Upper lobe of left lung (tissue), 6 donors: Measurements from ENCODE around the gene GGT5. TPM values are rescaled to one million over a fixed set of nuclear protein-coding genes. Genes with fewer than 3 reads are reported as not detected.
"Not testable (repeated sequence)": the region's sequence is repeated elsewhere in the genome, so short reads cannot be mapped to it uniquely, and the experiment has no call there.

Experiments used
- ATAC-seq, 2 donors: fragments of 200-7000 bp; cut with Tn5 transposase; one replicate each; pipeline ENCODE4 v1.9.1; 2022; ENCODE audit warnings: mild to moderate bottlenecking in 2 of 2, moderate library complexity in 2 of 2; ENCODE audit not compliant: low FRiP score in 2 of 2
- DNase-seq, 2 donors: peaks; one replicate each; pipeline ENCODE4 v3.0.0-alpha.2; 2019 to 2020
- H3K27ac ChIP-seq, 4 donors: fragments of 200-600 bp; sonication (generic); one replicate each; pipeline ENCODE4 v1.5.1; 2016 to 2019
- H3K27me3 ChIP-seq, 4 donors: fragments of 200-600 bp; sonication (generic); one replicate each; pipeline ENCODE4 v1.5.1; 2017 to 2019
- H3K36me3 ChIP-seq, 4 donors: fragments of 200-600 bp; sonication (generic); one replicate each; pipeline ENCODE4 v1.5.1; 2016 to 2019
- H3K4me1 ChIP-seq, 4 donors: fragments of 200-600 bp; sonication (generic); one replicate each; pipeline ENCODE4 v1.5.1; 2018 to 2019
- H3K4me3 ChIP-seq, 4 donors: fragments of 200-600 bp; sonication (generic); one replicate each; pipeline ENCODE4 v1.5.1; 2017 to 2019; ENCODE audit warnings: mild to moderate bottlenecking in 2 of 4, moderate library complexity in 1 of 4
- H3K9me3 ChIP-seq, 4 donors: fragments of 200-600 bp; sonication (generic); one replicate each; pipeline ENCODE4 v1.5.1; 2018 to 2019
- CTCF ChIP-seq, 6 experiments: fragments of 450-650 bp in 4 of 6; fragments of 200-600 bp in 2 of 6; sonication (generic) in 2 of 6; IDR thresholded peaks; one replicate each; pipeline ENCODE4 v1.5.1; 2016 to 2019; ENCODE audit warnings: antibody characterized with exemption in 6 of 6
- EP300 ChIP-seq, 4 donors: sonication (generic); formaldehyde crosslinking; IDR thresholded peaks; one replicate each; pipeline ENCODE4 v1.5.1; 2017; ENCODE audit warnings: antibody characterized with exemption in 4 of 4, control low read depth in 2 of 4
- POLR2A ChIP-seq, 4 donors: fragments of 450-650 bp; IDR thresholded peaks; one replicate each; pipeline ENCODE4 v1.5.1; 2016 to 2017; ENCODE audit warnings: antibody characterized with exemption in 4 of 4, mild to moderate bottlenecking in 2 of 4
- POLR2AphosphoS5 ChIP-seq, 2 donors: sonication (generic); formaldehyde crosslinking; IDR thresholded peaks; one replicate each; pipeline ENCODE4 v1.5.1; 2017; ENCODE audit warnings: antibody characterized with exemption in 2 of 2
- WGBS, 2 donors: methylation state at CpG; one replicate each; pipeline ENCODE4 v1.1.5; 2017 to 2018; 5-methylcytosine and 5-hydroxymethylcytosine counted together
- total RNA-seq, 6 donors: library from RNA; depleted of rRNA in 4 of 6; stranded (reverse); fragments of >200 nt in 4 of 6; gene quantifications; one replicate each; pipeline versions ENCODE4 v1.1.0 to v1.2.1, GENCODE V29; 2016 to 2021
- donor health status: DM: no; HTN: no; CAD: no; lungs with moderate emphysema.
- donor health status: DM: no; HTN: yes; CAD: no; lungs with severe emphysema.

Gene GGT5
- total RNA-seq, 6 donors from 2014 or later: 4.2 to 47.4 (median 29.6) TPM

- Histone ChIP-seq H3K36me3 (peaks cover 0 to 17% (median 0%) of the 10 kb centered on the region in 4 donors), H3K9me3 (no peaks in the 10 kb centered on the region), H3K27me3 (no peaks in the 10 kb centered on the region), H3K4me3 (no peak overlapping the region), H3K27ac (no peak overlapping the region), H3K4me1 (no peaks in the 10 kb centered on the region)
- no peak for ATAC-seq
- no peak for TF ChIP-seq POLR2A (IDR thresholded peaks at IDR 0.05)
- no peak for TF ChIP-seq CTCF (IDR thresholded peaks at IDR 0.05)
- TF ChIP-seq EP300 (IDR thresholded peaks at IDR 0.05): no peak
- no peak for TF ChIP-seq POLR2AphosphoS5 (IDR thresholded peaks at IDR 0.05)
- DNase-seq: no peak
- 92% methylated on average over 12 of the region's 12 CpGs for WGBS, 2 donors
Measured at GRCh38 chr22:24216541-24217209, 28.2 kb downstream of the GGT5 start.

GRCh38 chr22:24214467-24215285, 30.2 kb downstream of the GGT5 start:
- 81 to 83% methylated on average over 10 to 11 of the region's 12 CpGs for WGBS, 2 donors

GRCh38 chr22:24213111-24213510, 31.8 kb downstream of the GGT5 start:
- peaks cover 12 to 22% (median 16%) of the 10 kb centered on the region in 4 donors for H3K4me1 ChIP-seq
- not testable (repeated sequence) for H3K27ac ChIP-seq, H3K36me3 ChIP-seq, ATAC-seq, H3K4me3 ChIP-seq, H3K9me3 ChIP-seq, H3K27me3 ChIP-seq, DNase-seq
- WGBS, 2 donors: 89 to 95% methylated on average over 9 of the region's 9 CpGs

More at GRCh38 chr22:24214467-24215285, 30.2 kb downstream of the GGT5 start:
- DNase-seq (no peak), ATAC-seq (no peak)
- no peak overlapping the region for H3K4me3 ChIP-seq
- no peak overlapping the region for H3K27ac ChIP-seq
- H3K36me3 ChIP-seq: peaks cover 0 to 5% (median 0%) of the 10 kb centered on the region in 4 donors
- no peaks in the 10 kb centered on the region for H3K9me3 ChIP-seq
- no peak for TF ChIP-seq POLR2A (IDR thresholded peaks at IDR 0.05)
- no peaks in the 10 kb centered on the region for H3K27me3 ChIP-seq
- peaks cover 0 to 6% (median under 1%) of the 10 kb centered on the region in 4 donors for H3K4me1 ChIP-seq

- DNase-seq, H3K27me3 ChIP-seq, H3K9me3 ChIP-seq, H3K27ac ChIP-seq, H3K36me3 ChIP-seq, ATAC-seq, H3K4me3 ChIP-seq: not testable (repeated sequence)
- peaks cover 23 to 36% (median 28%) of the 10 kb centered on the region in 4 donors for H3K4me1 ChIP-seq
- WGBS, 2 donors: 70 to 81% methylated on average over 5 of the region's 6 CpGs
Measured at GRCh38 chr22:24211716-24212115, 33.2 kb downstream of the GGT5 start.

GRCh38 chr22:24210409-24210808, 34.5 kb downstream of the GGT5 start:
- Histone ChIP-seq H3K4me1 (peaks cover 36 to 47% (median 41%) of the 10 kb centered on the region in 4 donors), H3K27ac (peak overlapping the region in 3 of 4 donors; percentile 5 to 51 (median 10))
- not testable (repeated sequence) for ATAC-seq, DNase-seq, H3K4me3 ChIP-seq, H3K36me3 ChIP-seq, H3K9me3 ChIP-seq, H3K27me3 ChIP-seq
- 85 to 89% methylated on average over 11 of the region's 11 CpGs for WGBS, 2 donors

GRCh38 chr22:24209687-24210086, 35.2 kb downstream of the GGT5 start:
- no peaks in the 10 kb centered on the region for H3K9me3 ChIP-seq
- peak overlapping the region; percentile 84 to 96 (median 91) for H3K27ac ChIP-seq
- H3K27me3 ChIP-seq: no peaks in the 10 kb centered on the region
- H3K36me3 ChIP-seq: no peaks in the 10 kb centered on the region
- no peak overlapping the region for H3K4me3 ChIP-seq
- ATAC-seq (no peak), DNase-seq (no peak)
- peaks cover 39 to 54% (median 45%) of the 10 kb centered on the region in 4 donors for H3K4me1 ChIP-seq
- TF ChIP-seq POLR2A (IDR thresholded peaks at IDR 0.05): no peak
- TF ChIP-seq POLR2AphosphoS5 (IDR thresholded peaks at IDR 0.05): no peak
- TF ChIP-seq EP300 (IDR thresholded peaks at IDR 0.05): no peak
- TF ChIP-seq CTCF (IDR thresholded peaks at IDR 0.05): no peak
- 64 to 72% methylated on average over 4 of the region's 4 CpGs for WGBS, 2 donors
